Amniotic stem cell (primary cell): Measurements from ENCODE around the gene IFT52.
"Not testable (repeated sequence)": the region's sequence is repeated elsewhere in the genome, so short reads cannot be mapped to it uniquely, and the experiment has no call there.

Source experiments
- DNase-seq: peaks from one replicate; lab custom pipeline; 2025; lab: John Stamatoyannopoulos, UW

The IFT52 gene

GRCh38 chr20:43568706-43569105, 22.0 kb upstream of the IFT52 start:
- DNase-seq: no peak

- DNase-seq: no peak
Measured at GRCh38 chr20:43569282-43569681, 21.5 kb upstream of the IFT52 start.

GRCh38 chr20:43570496-43570895, 20.2 kb upstream of the IFT52 start:
- no peak for DNase-seq

GRCh38 chr20:43571310-43571709, 19.4 kb upstream of the IFT52 start:
- no peak for DNase-seq

- DNase-seq: no peak
Measured at GRCh38 chr20:43571771-43572170, 19.0 kb upstream of the IFT52 start.

- no peak for DNase-seq
Measured at GRCh38 chr20:43572891-43573290, 17.8 kb upstream of the IFT52 start.

GRCh38 chr20:43576108-43576507, 14.6 kb upstream of the IFT52 start:
- DNase-seq: no peak

GRCh38 chr20:43579861-43580793, 10.6 kb upstream of the IFT52 start:
- DNase-seq: no peak

- DNase-seq: no peak
Measured at GRCh38 chr20:43583133-43583864, 7.4 kb upstream of the IFT52 start.

GRCh38 chr20:43583982-43584432, 6.7 kb upstream of the IFT52 start:
- DNase-seq: peak; percentile 74

GRCh38 chr20:43584448-43585136, 6.1 kb upstream of the IFT52 start:
- DNase-seq: no peak

GRCh38 chr20:43586641-43587040, 4.1 kb upstream of the IFT52 start:
- no peak for DNase-seq

GRCh38 chr20:43588526-43588925, 2.2 kb upstream of the IFT52 start:
- not testable (repeated sequence) for DNase-seq

- no peak for DNase-seq
Measured at GRCh38 chr20:43590036-43590391, 723 bp upstream of the IFT52 start.

- DNase-seq: not testable (repeated sequence)
Measured at GRCh38 chr20:43601960-43602359, 11.2 kb downstream of the IFT52 start.

GRCh38 chr20:43603124-43603523, 12.4 kb downstream of the IFT52 start:
- DNase-seq: no peak

- no peak for DNase-seq
Measured at GRCh38 chr20:43605715-43606114, 15.0 kb downstream of the IFT52 start.

GRCh38 chr20:43607278-43607677, 16.5 kb downstream of the IFT52 start:
- DNase-seq: not testable (repeated sequence)

- DNase-seq: no peak
Measured at GRCh38 chr20:43631598-43631997, 40.9 kb downstream of the IFT52 start.

- no peak for DNase-seq
Measured at GRCh38 chr20:43636429-43636828, 45.7 kb downstream of the IFT52 start.

- DNase-seq: no peak
Measured at GRCh38 chr20:43642548-43642947, 51.8 kb downstream of the IFT52 start.

GRCh38 chr20:43650997-43651525, 60.3 kb downstream of the IFT52 start:
- DNase-seq: no peak
